Hematopoietic multipotent progenitor cell treated with erythropoietin and hydrocortisone succinate and interleukin-3 and kit ligand, for 15 days (in vitro differentiated cells): ENCODE results near the gene TNFRSF18.

Experiments
- DNase-seq: peaks from one replicate; pipeline ENCODE4 v3.0.0-alpha.2; 2015; ENCODE audit warnings: low spot score

Gene TNFRSF18

DNA sequence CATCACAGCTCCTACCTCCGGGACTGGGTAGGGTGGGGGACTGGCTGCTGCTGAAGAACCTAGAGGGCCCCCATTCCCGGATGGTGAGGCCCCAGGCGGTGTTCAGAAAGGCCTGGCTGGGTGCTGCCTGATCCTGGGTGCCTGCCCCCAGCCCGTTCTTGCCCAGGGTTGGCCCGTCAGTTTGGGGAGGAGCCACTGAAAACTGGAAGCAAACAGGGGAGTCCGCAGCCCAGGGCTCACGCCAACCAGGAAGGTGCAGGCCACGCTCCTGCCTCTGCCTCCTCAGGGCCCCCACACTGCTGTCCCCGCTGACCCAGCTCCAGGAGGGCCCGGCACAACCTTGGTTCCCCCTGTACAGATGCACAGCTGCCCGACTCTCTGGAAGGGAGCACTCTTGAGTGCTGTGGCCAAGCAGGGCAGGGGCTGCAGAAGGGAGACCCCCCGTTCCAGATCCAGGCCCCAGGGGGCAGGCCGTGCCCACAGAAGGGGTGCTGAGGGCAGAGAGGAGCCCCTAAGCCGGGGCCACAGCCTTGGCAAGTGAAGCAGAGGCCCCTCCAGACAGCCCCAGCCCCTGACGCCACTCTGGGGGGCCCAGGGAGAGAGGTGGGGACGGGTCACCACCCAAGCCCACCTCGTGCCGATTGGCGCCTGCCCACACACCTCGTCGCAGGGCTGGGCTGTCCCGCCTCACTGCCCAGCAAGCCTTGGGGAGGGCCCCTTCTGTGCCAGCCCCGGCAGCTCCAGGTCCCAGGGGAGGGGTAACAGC, 34.6 kb upstream of the TNFRSF18 start:
- DNase-seq: no peak

DNA sequence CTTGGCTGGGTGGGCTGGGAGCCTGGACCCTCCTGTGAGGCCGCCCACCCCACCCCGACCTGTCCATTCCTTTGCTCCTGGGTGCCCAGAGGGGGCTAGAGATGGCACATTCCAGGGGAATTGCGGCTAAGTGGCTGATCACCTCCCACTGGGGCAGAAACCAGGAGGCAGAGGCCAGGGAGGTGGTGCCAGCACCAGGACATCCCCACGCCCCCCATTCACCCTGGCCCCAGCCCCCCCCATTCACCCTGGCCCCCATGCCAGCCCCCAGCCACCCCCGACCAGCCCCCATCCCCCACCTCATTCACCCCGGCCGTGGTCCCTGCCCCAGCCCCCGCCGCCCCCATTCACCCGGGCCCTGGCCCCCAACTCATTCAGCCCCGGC, 33.9 kb upstream of the TNFRSF18 start:
- no peak for DNase-seq

- DNase-seq: no peak
Measured at GRCh38 chr1:1239614-1240347, 33.4 kb upstream of the TNFRSF18 start.

- DNase-seq: no peak
Measured at GRCh38 chr1:1239227-1239613, 32.8 kb upstream of the TNFRSF18 start.

- no peak for DNase-seq
Measured at GRCh38 chr1:1238702-1239178, 32.3 kb upstream of the TNFRSF18 start.

DNA sequence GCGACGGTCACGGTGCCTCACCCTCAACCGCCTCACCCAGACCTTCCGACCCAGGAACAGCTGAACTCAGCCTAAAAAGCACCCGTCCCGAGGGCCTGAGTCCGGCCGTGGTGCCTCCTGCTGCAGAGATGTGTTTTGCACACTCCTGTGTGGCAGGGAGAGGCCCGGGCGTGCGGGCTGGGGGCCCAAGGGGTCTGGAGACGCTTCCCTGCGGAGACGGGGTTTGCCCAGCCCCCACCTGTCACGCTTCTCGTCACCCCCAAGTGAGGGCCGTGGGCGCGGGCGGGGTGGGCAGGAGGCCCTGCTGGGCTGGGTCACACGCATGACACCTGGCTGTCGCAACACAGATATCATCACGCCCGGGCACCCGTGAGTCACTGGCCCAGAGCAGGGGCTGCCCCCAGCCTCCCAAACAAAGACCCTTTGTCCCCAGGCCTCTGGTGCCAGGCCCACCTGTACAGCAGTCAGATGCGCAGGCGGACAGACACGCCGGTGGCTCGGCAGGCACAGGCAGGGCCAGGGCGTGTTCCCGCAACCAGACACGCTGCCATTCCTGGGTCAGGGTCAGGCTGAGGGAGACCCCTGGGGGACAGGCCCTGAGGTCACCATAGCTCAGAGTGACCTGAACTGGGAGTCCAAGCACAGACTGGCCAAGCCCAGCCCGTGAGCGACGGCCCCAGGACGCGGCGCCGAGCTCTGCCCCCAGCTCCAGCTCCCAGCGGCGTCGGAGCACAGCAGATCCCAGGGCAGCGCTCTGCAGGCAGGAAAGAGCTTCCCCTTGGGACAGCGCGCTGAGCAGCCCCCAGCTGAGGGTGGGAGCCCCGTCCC, 31.7 kb upstream of the TNFRSF18 start:
- DNase-seq: no peak

DNA sequence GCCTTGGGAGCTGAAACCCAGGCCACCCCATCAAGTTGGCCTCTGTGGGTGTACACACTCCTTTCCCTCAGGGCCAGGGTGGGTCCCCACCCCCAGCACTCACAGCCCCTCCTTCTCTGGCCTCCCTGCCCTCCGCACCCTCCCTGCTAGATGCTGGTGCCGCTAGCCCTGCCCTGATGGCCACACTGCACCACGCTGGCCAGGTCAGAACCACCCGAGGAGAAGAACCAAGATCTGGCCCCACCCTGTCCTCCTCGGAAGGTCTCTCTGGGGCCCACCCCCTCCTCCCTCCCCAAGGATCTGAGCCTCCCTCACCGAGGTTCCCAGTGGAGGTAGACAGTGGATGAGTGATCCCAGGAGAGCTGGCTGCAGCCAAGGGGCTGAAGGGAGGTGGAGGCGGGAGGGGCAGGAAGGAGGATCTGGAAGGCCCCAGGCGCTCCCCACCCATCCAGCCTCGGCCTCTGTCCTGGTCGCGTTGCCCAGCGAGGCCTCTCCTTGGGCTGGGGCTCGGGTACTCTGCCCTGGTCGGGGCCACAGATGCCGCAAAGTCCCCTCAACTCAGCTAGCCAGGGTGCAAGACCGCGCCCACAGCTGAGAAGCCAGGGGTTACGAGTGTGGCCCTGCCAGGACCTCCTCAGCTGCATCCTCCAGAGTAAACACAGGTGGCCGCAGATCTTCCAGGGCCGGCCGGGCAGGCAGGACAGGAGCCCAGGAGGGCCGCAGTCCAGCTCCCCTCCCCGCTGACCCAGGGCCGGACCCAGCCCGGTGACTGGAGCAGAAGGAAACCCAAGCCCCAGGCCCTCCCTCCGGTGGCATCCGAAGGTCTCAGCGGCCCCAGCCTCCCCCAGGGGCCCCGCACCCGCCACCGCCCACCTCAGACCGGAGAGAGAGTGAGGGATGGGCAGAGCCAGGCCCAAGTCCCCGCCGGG, 30.8 kb upstream of the TNFRSF18 start:
- DNase-seq: no peak

DNA sequence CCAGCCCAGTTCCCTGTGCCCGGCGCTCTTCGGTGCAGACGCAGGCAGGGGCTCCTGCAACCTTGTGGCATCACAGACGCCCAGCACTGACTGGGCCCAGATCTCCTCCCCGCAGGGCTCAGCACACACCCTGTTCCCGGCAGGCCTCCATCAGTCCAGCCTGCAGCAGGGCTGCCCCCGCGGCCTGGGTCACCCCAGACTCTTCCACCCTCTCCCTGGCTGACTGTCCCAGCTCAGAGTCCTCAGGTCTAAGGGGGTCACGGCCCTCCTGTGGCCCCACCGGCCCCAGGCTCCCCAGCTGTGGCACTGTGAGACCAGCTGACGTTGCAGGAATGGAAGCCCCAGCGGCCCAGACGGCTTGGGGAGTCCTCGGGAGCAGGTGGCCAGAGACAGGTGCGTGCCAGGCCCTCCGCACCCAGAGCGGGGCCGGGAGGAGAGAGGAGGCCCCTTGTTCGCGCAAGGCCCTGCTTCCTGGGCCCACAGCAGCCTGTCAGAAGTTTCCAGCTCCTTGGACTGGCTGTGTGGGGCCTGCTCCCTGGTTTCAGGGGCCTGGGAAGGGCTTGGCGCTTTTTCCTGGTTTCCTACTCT, 29.9 kb upstream of the TNFRSF18 start:
- DNase-seq: no peak

DNA sequence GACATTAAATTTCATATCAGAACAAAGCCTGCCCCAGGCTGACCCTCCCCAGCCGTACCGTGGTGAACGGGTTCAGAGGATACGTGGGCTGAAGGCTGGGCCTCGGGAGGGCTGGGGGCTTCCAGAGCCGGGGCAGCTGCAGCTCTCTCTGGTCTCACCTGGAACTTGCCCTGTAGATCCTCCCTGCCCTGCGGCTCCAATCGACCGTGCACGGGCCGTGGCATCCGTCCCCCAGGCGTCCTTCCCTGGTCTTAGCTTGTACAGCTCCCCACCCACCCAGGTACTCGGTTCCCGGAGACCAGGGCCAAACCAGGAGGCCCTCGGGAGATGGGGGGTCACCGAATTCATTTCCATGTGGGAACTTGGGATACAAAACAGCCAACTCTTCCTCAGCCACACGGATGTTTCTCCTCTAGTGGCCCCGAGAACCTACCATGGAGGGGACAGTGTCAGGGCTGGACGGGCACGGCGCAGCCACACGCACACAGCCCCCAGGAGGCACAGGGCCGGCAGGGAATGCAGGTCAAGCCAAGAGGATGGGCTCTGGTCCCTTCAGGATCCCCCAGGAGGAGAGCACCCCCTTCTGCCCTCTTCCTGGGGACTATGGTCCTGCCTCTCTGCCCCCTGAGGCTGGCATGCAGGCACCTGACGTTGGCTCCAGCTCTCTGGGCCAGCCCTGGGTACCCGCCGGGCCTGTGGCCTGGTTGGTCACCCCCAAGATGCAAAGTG, 28.8 kb upstream of the TNFRSF18 start:
- no peak for DNase-seq

DNA sequence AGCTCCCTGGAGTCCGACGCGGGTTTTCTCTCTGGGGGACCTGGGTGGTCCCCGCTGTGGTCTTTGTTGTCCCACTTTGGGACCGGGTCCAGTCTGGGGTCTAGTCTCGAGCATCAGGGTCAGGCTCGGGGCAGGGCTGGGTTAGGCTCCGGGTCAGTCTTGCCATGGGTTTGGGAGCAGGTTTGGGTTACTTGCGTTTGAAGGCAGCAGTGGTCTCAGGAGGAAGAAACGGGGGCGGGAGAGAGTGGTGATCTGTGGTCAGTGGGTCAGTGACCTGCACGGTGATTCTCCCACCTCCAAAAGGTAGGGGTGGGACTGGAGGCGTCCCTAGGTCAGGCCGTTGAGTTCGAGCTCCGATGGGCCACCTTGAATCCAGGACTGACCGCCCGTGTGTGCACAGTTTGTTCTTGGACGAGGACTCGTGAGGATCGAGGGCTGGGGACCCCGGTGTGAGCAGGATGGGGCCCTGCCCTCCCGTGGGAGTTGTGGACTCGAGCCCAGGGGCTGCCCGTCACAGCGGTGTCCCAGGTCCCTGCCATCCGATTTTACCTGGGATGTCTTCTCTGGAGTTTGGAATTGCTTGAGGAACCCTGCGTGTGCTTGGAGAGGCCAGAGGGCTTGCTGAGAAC, 27.9 kb upstream of the TNFRSF18 start:
- no peak for DNase-seq

GRCh38 chr1:1233567-1233892, 27.1 kb upstream of the TNFRSF18 start:
- DNase-seq: no peak

DNA sequence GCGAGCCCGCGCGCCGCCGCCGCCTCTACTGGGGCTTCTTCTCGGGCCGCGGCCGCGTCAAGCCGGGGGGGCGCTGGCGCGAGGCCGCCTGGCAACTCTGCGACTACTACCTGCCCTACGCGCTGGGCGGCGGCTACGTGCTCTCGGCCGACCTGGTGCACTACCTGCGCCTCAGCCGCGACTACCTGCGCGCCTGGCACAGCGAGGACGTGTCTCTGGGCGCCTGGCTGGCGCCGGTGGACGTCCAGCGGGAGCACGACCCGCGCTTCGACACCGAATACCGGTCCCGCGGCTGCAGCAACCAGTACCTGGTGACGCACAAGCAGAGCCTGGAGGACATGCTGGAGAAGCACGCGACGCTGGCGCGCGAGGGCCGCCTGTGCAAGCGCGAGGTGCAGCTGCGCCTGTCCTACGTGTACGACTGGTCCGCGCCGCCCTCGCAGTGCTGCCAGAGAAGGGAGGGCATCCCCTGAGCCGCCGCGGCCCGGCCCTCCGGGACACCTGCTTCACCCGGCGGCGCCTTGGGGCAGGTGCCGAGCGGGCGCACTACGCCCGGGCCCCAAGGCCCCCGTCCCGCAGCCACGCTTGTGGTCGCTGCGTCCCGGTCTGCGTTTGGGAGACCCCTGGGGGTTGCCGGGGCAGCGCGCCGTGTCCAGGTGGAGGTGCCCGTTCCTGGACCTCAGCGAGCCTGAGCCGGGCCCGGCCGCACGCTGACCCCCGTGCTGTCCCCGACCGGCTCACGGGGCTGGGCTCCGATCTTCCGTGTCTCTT, 26.6 kb upstream of the TNFRSF18 start:
- no peak for DNase-seq

DNA sequence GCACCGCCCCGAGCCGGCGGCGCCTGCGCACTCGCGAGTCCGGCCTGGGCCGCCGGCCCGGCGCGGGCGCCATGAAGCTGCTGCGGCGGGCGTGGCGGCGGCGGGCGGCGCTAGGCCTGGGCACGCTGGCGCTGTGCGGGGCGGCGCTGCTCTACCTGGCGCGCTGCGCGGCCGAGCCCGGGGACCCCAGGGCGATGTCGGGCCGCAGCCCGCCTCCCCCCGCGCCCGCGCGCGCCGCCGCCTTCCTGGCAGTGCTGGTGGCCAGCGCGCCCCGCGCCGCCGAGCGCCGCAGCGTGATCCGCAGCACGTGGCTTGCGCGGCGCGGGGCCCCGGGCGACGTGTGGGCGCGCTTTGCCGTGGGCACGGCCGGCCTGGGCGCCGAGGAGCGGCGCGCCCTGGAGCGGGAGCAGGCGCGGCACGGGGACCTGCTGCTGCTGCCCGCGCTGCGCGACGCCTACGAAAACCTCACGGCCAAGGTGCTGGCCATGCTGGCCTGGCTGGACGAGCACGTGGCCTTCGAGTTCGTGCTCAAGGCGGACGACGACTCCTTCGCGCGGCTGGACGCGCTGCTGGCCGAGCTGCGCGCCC, 25.9 kb upstream of the TNFRSF18 start, which contains the start of gene B3GALT6:
Gene B3GALT6 (plus strand): TSS at position 30 of the 588 bp plus-strand sequence. CDS start 42 bp downstream, at position 72.
- no peak for DNase-seq

GRCh38 chr1:1231400-1232207, 25.2 kb upstream of the TNFRSF18 start, which contains the start of gene SDF4:
SDF4 (minus strand) TSS chr1:1232001; CDS start chr1:1228772, 3,229 bp downstream.
- DNase-seq: peak; percentile 98

- peak; percentile 16 for DNase-seq
Measured at GRCh38 chr1:1230656-1231399, 24.4 kb upstream of the TNFRSF18 start.

DNA sequence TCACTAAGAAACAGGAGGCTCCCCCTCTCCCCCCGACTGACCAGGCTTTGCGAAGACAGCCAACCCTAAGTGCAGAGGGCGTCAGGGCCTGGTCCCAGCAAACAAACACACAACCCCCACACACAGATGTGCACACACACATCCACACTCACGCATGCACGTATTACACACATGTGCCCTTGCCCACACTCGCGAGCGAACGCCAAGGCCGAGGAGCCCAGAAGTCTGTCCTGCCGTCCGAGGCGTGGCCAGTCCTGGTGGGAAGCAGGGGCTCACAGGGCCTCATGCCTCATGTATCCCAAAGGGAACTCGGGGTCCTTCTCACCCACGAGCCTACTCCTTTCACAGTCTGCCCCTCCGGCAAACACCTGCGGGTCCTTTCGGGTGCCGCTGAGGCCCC, 23.4 kb upstream of the TNFRSF18 start:
- DNase-seq: no peak
